ENCODE measurements around the gene SRRT.

The SRRT gene

GRCh38 chr7:100882201-100882600 lies 7.3 kb downstream of the SRRT start:
- DNase-seq = no peak

GRCh38 chr7:100882785-100883526 lies 8.1 kb downstream of the SRRT start:
- DNase-seq = no peak

- DNase-seq = no peak
Measured at GRCh38 chr7:100884736-100885439, 10.0 kb downstream of the SRRT start.

GRCh38 chr7:100885440-100886141 lies 10.7 kb downstream of the SRRT start:
- DNase-seq = no peak

- no peak for DNase-seq
Measured at GRCh38 chr7:100886142-100886935, 11.4 kb downstream of the SRRT start.

GRCh38 chr7:100886936-100887515 lies 12.1 kb downstream of the SRRT start:
- DNase-seq = no peak

- peak in 2 of 4 experiments; percentile 31 to 33 for DNase-seq
Measured at GRCh38 chr7:100887516-100888290, 12.8 kb downstream of the SRRT start.

- no peak for DNase-seq
Measured at GRCh38 chr7:100888291-100888987, 13.5 kb downstream of the SRRT start.

GRCh38 chr7:100888988-100889750 lies 14.3 kb downstream of the SRRT start, which contains the start of gene UFSP1:
TSS of gene UFSP1 (minus strand) at chr7:100889715. CDS start at chr7:100889271, 444 bp downstream.
- no peak for DNase-seq

GRCh38 chr7:100890653-100891567 lies 16.0 kb downstream of the SRRT start:
- DNase-seq = no peak

- DNase-seq = no peak
Measured at GRCh38 chr7:100891568-100892247, 16.8 kb downstream of the SRRT start.

GRCh38 chr7:100892364-100893317 lies 17.7 kb downstream of the SRRT start:
- DNase-seq = no peak

- DNase-seq = no peak
Measured at GRCh38 chr7:100893318-100893895, 18.5 kb downstream of the SRRT start.

GRCh38 chr7:100893910-100894721 lies 19.2 kb downstream of the SRRT start:
- no peak for DNase-seq

- peak in 3 of 4 experiments; percentile 21 to 58 (median 38) for DNase-seq
Measured at GRCh38 chr7:100894860-100895700, 20.2 kb downstream of the SRRT start.

Data from activated CD4-positive, CD25-positive, alpha-beta regulatory T cell (primary cell).